Measurements from ENCODE around the gene ARHGAP26.

Gene ARHGAP26

DNA sequence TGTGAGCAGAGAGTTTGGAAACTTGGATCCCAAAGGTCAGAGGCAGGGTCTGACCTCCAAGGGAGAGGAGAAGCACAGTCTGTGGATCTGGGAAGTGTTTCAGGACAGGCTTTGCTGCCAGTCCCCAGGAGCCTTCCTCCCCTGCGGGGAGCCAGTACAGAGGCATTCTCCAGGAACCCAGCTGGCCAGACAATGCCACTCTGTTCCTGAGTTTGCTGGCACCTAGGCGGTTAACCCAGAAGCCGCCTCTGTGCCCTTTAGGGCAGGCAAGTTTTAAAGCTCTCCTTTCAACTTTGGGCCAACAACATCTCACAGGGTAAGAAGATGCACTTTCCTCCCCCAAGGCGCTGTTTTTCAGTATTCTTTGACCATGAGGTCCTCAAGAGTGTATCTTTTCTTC, 47.3 kb upstream of the ARHGAP26 start:
- Histone ChIP-seq H3K9ac (ENCODE audit: low read length) (no peak overlapping the region), H2AFZ (ENCODE audit: low read length) (no peak overlapping the region), H3K27ac (ENCODE audit: low read depth, low read length, poor library complexity, severe bottlenecking) (no peak overlapping the region), H3K9me3 (ENCODE audit: low read length) (no peaks in the 10 kb centered on the region), H3K36me3 (ENCODE audit: insufficient read depth, low read length) (no peaks in the 10 kb centered on the region), H3K4me3 (ENCODE audit: low read depth, low read length, poor library complexity, severe bottlenecking) (no peak overlapping the region), H3K79me2 (ENCODE audit: insufficient read depth, low read length) (no peaks in the 10 kb centered on the region), H3K27me3 (ENCODE audit: insufficient read depth, low read length) (peaks cover 3% of the 10 kb centered on the region; the same call in 1 of the 2 replicates), H3K4me1 (ENCODE audit: insufficient read depth, low read length, severe bottlenecking) (no peaks in the 10 kb centered on the region), H4K20me1 (ENCODE audit: insufficient read depth, low read length) (no peaks in the 10 kb centered on the region), H3K4me2 (ENCODE audit: low read length) (no peak overlapping the region), H3F3A (ENCODE audit: insufficient read depth, low read length) (no peaks in the 10 kb centered on the region), H3K9me2 (ENCODE audit: low read depth, low read length) (no peaks in the 10 kb centered on the region)
- TF ChIP-seq CTCF (IDR thresholded peaks at IDR 0.05; ENCODE audit: low read length) (no peak), EZH2 (IDR thresholded peaks at IDR 0.05; ENCODE audit: borderline replicate concordance, low read length) (no peak)

GRCh38 chr5:142724821-142725220, 45.4 kb upstream of the ARHGAP26 start:
- Histone ChIP-seq H3K4me2 (ENCODE audit: low read length) (no peak overlapping the region), H2AFZ (ENCODE audit: low read length) (no peak overlapping the region; the same call in 1 of the 2 replicates), H3F3A (ENCODE audit: insufficient read depth, low read length) (no peaks in the 10 kb centered on the region), H4K20me1 (ENCODE audit: insufficient read depth, low read length) (no peaks in the 10 kb centered on the region), H3K9ac (ENCODE audit: low read length) (no peak overlapping the region), H3K27me3 (ENCODE audit: insufficient read depth, low read length) (no peaks in the 10 kb centered on the region; the same call in 1 of the 2 replicates), H3K27ac (ENCODE audit: low read depth, low read length, poor library complexity, severe bottlenecking) (no peak overlapping the region), H3K36me3 (ENCODE audit: insufficient read depth, low read length) (no peaks in the 10 kb centered on the region), H3K9me3 (ENCODE audit: low read length) (no peaks in the 10 kb centered on the region), H3K4me1 (ENCODE audit: insufficient read depth, low read length, severe bottlenecking) (no peaks in the 10 kb centered on the region), H3K79me2 (ENCODE audit: insufficient read depth, low read length) (no peaks in the 10 kb centered on the region), H3K9me2 (ENCODE audit: low read depth, low read length) (no peaks in the 10 kb centered on the region), H3K4me3 (ENCODE audit: low read depth, low read length, poor library complexity, severe bottlenecking) (no peak overlapping the region)
- TF ChIP-seq CTCF (IDR thresholded peaks at IDR 0.05; ENCODE audit: low read length) = no peak
- no peak for TF ChIP-seq EZH2 (IDR thresholded peaks at IDR 0.05; ENCODE audit: borderline replicate concordance, low read length)

- Histone ChIP-seq H4K20me1 (ENCODE audit: insufficient read depth, low read length) (no peaks in the 10 kb centered on the region), H3K27me3 (ENCODE audit: insufficient read depth, low read length) (no peaks in the 10 kb centered on the region; the same call in 1 of the 2 replicates), H3K9me2 (ENCODE audit: low read depth, low read length) (no peaks in the 10 kb centered on the region), H3K36me3 (ENCODE audit: insufficient read depth, low read length) (no peaks in the 10 kb centered on the region), H3F3A (ENCODE audit: insufficient read depth, low read length) (no peaks in the 10 kb centered on the region), H2AFZ (ENCODE audit: low read length) (no peak overlapping the region; the same call in 1 of the 2 replicates), H3K4me1 (ENCODE audit: insufficient read depth, low read length, severe bottlenecking) (no peaks in the 10 kb centered on the region), H3K4me2 (ENCODE audit: low read length) (no peak overlapping the region), H3K79me2 (ENCODE audit: insufficient read depth, low read length) (no peaks in the 10 kb centered on the region), H3K27ac (ENCODE audit: low read depth, low read length, poor library complexity, severe bottlenecking) (no peak overlapping the region), H3K4me3 (ENCODE audit: low read depth, low read length, poor library complexity, severe bottlenecking) (no peak overlapping the region), H3K9ac (ENCODE audit: low read length) (no peak overlapping the region), H3K9me3 (ENCODE audit: low read length) (no peaks in the 10 kb centered on the region)
- TF ChIP-seq CTCF (IDR thresholded peaks at IDR 0.05; ENCODE audit: low read length) (no peak), EZH2 (IDR thresholded peaks at IDR 0.05; ENCODE audit: borderline replicate concordance, low read length) (no peak)
These were observed 44.7 kb upstream of the ARHGAP26 start for GRCh38 chr5:142725231-142726187.
